ENCODE measurements around the gene OR1J4. TPM values are rescaled to one million over a fixed set of nuclear protein-coding genes. Genes with fewer than 3 reads are reported as not detected.

The OR1J4 gene
- total RNA-seq, 1 experiment from 2014 or later, result not detected

- TF ChIP-seq CTCF (IDR thresholded peaks at IDR 0.05 in 2 of 3, conservative IDR thresholded peaks at IDR 0.05 in 1 of 3; ENCODE audit: borderline replicate concordance in 1 of 3, insufficient read depth in 1 of 3, low read depth in 2 of 3, low read length in 2 of 3), result no peak
Measured at GRCh38 chr9:122477826-122478225, 41.1 kb upstream of the OR1J4 start, which contains the start of gene OR1J1 (continued).

GRCh38 chr9:122479062-122479461, 39.9 kb upstream of the OR1J4 start:
- ChIA-PET CTCF (interaction anchor here (0.8 to 2.0 kb wide), 2 partner anchors 20 to 25 kb away, joined by 3 to 12 read pairs; no protein-coding TSS in a partner anchor), POLR2A (no interaction called here)
- BruUV-seq (replicated peaks), result no TSS peak

More at GRCh38 chr9:122479062-122479461, 39.9 kb upstream of the OR1J4 start:
- Histone ChIP-seq H4K20me1 (ENCODE audit: insufficient read depth) (no peaks in the 10 kb centered on the region), H2AFZ (ENCODE audit: low read depth, low read length, poor library complexity, severe bottlenecking) (no peak overlapping the region), H3K79me2 (ENCODE audit: insufficient read depth, low read length) (no peaks in the 10 kb centered on the region), H3K4me3 (replicated peaks in 1 of 2; ENCODE audit: low read depth in 1 of 2, low read length in 2 of 2) (no peak overlapping the region), H3K9me2 (ENCODE audit: insufficient read depth) (no peaks in the 10 kb centered on the region), H3K27me3 (ENCODE audit: insufficient read depth, low read length) (0 out of 2 replicates have a peak, but pooled peaks cover 8% of the 10 kb centered on the region), H3K36me3 (ENCODE audit: control insufficient read depth in 1 of 2, insufficient read depth in 2 of 2, low read length in 2 of 2) (no peaks in the 10 kb centered on the region), H3K9ac (ENCODE audit: low read length) (no peak overlapping the region), H3K4me1 (ENCODE audit: control insufficient read depth in 1 of 2, insufficient read depth in 2 of 2, low read length in 2 of 2) (no peaks in the 10 kb centered on the region), H3K27ac (ENCODE audit: low read depth, low read length) (no peak overlapping the region), H3K4me2 (ENCODE audit: low read length) (no peak overlapping the region), H3K9me3 (ENCODE audit: control insufficient read depth in 1 of 2, insufficient read depth in 1 of 2, low read depth in 1 of 2, low read length in 2 of 2) (no peaks in the 10 kb centered on the region)
- TF ChIP-seq CTCF (IDR thresholded peaks at IDR 0.05 in 2 of 3, conservative IDR thresholded peaks at IDR 0.05 in 1 of 3; ENCODE audit: borderline replicate concordance in 1 of 3, insufficient read depth in 1 of 3, low read depth in 2 of 3, low read length in 2 of 3), result no peak
- TF ChIP-seq ZBTB33 (IDR thresholded peaks at IDR 0.05; ENCODE audit: extremely low read depth, insufficient replicate concordance, low read length), result no peak
- no peak for TF ChIP-seq SRF (IDR thresholded peaks at IDR 0.05; ENCODE audit: low read depth)
- no peak for TF ChIP-seq SP1 (IDR thresholded peaks at IDR 0.05; ENCODE audit: low read depth)
- no peak for TF ChIP-seq CEBPB (IDR thresholded peaks at IDR 0.05; ENCODE audit: low read depth)
- TF ChIP-seq MAX (IDR thresholded peaks at IDR 0.05), result no peak
- TF ChIP-seq JUND (IDR thresholded peaks at IDR 0.05), result no peak
- TF ChIP-seq RAD21 (IDR thresholded peaks at IDR 0.05; ENCODE audit: low read depth), result no peak
- TF ChIP-seq ZNF274 (IDR thresholded peaks at IDR 0.05; ENCODE audit: low read depth, low read length), result no peak
- TF ChIP-seq ELF1 (IDR thresholded peaks at IDR 0.05; ENCODE audit: borderline replicate concordance, low read depth), result no peak
- no peak for TF ChIP-seq FOSL1 (IDR thresholded peaks at IDR 0.05; ENCODE audit: low read depth)
- TF ChIP-seq POLR2AphosphoS5 (IDR thresholded peaks at IDR 0.05; ENCODE audit: low read depth, low read length), result no peak
- no peak for TF ChIP-seq ZFX (IDR thresholded peaks at IDR 0.05)
- no peak for TF ChIP-seq CBX3 (IDR thresholded peaks at IDR 0.05; ENCODE audit: low read depth)
- DNase-seq (ENCODE audit: low read depth, low spot score) (no peak), ATAC-seq (no peak)
- intact Hi-C loops (cut with micrococcal nuclease), result no loop called here
- RAD21 ChIA-PET (ENCODE audit: low non-redundant PET in 1 of 2, low total read pairs in 2 of 2, uncharacterized antibody in 2 of 2, unreplicated experiment in 2 of 2), result no interaction called here
